NCI-H128 (cell line): ENCODE results near the gene FREM1.

Experiments used
- DNase-seq: peaks from one replicate; lab custom pipeline; 2025; ENCODE audit not compliant: unreplicated experiment; lab: John Stamatoyannopoulos, UW

FREM1 gene

GRCh38 chr9:14909601-14909960 is 647 bp downstream of the FREM1 start:
- no peak for DNase-seq

- DNase-seq, result no peak
Observed at GRCh38 chr9:14909181-14909580, 1.0 kb downstream of the FREM1 start.

- DNase-seq, result no peak
Observed at GRCh38 chr9:14908295-14909180, 1.7 kb downstream of the FREM1 start.

GRCh38 chr9:14907696-14908095 is 2.5 kb downstream of the FREM1 start:
- no peak for DNase-seq

- no peak for DNase-seq
Observed at GRCh38 chr9:14907360-14907685, 2.9 kb downstream of the FREM1 start.

- no peak for DNase-seq
Observed at GRCh38 chr9:14906644-14907359, 3.4 kb downstream of the FREM1 start.

- DNase-seq, result no peak
Observed at GRCh38 chr9:14906000-14906399, 4.2 kb downstream of the FREM1 start.

GRCh38 chr9:14903040-14903439 is 7.2 kb downstream of the FREM1 start:
- no peak for DNase-seq

GRCh38 chr9:14902561-14902960 is 7.7 kb downstream of the FREM1 start:
- no peak for DNase-seq

GRCh38 chr9:14899815-14900193 is 10.4 kb downstream of the FREM1 start:
- no peak for DNase-seq

- no peak for DNase-seq
Observed at GRCh38 chr9:14899042-14899814, 11.0 kb downstream of the FREM1 start.

- no peak for DNase-seq
Observed at GRCh38 chr9:14895806-14896205, 14.4 kb downstream of the FREM1 start.

- no peak for DNase-seq
Observed at GRCh38 chr9:14893280-14893679, 16.9 kb downstream of the FREM1 start.

GRCh38 chr9:14891332-14891731 is 18.9 kb downstream of the FREM1 start:
- DNase-seq, result no peak

GRCh38 chr9:14889451-14889850 is 20.8 kb downstream of the FREM1 start:
- no peak for DNase-seq

GRCh38 chr9:14888875-14889274 is 21.4 kb downstream of the FREM1 start:
- no peak for DNase-seq

GRCh38 chr9:14888272-14888671 is 22.0 kb downstream of the FREM1 start:
- no peak for DNase-seq

- DNase-seq, result no peak
Observed at GRCh38 chr9:14887149-14887548, 23.1 kb downstream of the FREM1 start.

GRCh38 chr9:14883310-14883944 is 26.8 kb downstream of the FREM1 start:
- no peak for DNase-seq

GRCh38 chr9:14882090-14882489 is 28.1 kb downstream of the FREM1 start:
- no peak for DNase-seq

GRCh38 chr9:14881006-14881405 is 29.2 kb downstream of the FREM1 start:
- DNase-seq, result no peak
